GM18520 (cell line): ENCODE data around the gene FLG2.
"Not testable (repeated sequence)": the region's sequence is repeated elsewhere in the genome, so short reads cannot be mapped to it uniquely, and the experiment has no call there.

Source experiments
- ATAC-seq: cut with Tn5 transposase; IDR thresholded peaks from one replicate; pipeline ENCODE4 v1.9.1; 2021; ENCODE audit not compliant: unreplicated experiment

Gene FLG2

DNA sequence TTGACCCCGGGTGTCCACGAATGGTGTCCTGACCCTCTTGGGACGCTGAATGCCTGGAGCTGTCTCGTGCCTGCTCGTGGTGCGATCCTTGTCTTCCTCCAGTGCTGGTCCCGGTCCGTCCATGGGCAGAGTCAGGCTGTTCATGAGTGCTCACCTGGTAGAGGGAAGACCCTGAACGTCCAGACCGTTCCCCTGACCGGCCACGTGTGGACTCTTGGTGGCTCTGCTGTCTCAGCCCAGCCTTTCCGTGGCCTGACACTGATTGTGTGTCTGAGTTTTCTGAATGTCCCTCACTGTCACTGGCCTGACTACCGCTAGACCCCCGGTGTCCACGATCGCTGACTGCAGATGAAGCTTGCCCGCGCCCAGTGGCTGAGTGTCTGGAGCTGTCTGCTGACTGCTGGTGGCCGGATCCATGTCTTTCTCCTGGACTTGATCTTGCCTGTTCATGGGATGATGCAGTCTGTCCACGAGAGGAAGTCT is 46.4 kb downstream of the FLG2 start:
- no peak for ATAC-seq

GRCh38 chr1:152312169-152312568 is 47.6 kb downstream of the FLG2 start:
- ATAC-seq = not testable (repeated sequence)

DNA sequence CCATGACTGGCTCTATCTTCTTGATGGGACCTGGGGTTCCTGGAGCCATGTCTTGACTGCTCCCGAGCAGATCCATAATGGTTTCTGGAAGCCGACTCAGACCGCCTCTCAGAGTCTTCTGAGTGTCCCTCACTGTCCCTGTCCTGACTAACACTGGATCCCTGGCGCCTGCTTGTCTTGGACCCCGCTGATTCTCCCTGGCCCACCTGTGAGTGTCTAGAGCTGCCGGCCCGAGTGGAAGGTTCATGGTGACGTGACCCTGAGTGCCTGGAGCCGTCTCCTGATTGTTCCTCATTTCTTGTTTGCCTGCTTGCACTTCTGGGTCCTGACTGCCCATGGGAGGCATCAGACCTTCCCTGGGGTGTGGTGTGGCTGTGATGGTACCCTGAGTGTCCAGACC is 49.9 kb downstream of the FLG2 start:
- ATAC-seq = no peak

- not testable (repeated sequence) for ATAC-seq
These were observed 50.4 kb downstream of the FLG2 start for GRCh38 chr1:152309320-152309901.

- ATAC-seq = not testable (repeated sequence)
These were observed 51.0 kb downstream of the FLG2 start for GRCh38 chr1:152308758-152309157.

DNA sequence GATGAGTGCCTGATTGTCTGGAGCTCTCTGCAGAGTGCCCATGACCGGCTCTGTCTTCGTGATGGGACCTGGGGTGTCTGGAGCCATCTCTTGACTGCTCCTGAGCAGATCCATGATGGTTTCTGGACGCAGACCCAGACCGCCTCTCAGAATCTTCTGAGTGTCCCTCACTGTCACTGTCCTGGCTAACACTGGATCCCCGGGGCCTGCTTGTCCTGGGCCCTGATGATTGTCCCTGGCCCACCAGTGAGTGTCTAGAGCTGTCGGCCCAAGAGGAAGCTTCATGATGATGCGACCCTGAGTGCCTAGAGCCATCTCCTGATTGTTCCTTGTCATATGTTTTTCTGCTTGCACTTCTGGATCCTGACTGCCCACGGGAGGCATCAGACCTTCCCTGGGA is 51.8 kb downstream of the FLG2 start:
- ATAC-seq = not testable (repeated sequence)

- not testable (repeated sequence) for ATAC-seq
These were observed 53.7 kb downstream of the FLG2 start for GRCh38 chr1:152306123-152306522.

GRCh38 chr1:152304773-152305172 is 55.0 kb downstream of the FLG2 start:
- not testable (repeated sequence) for ATAC-seq

DNA sequence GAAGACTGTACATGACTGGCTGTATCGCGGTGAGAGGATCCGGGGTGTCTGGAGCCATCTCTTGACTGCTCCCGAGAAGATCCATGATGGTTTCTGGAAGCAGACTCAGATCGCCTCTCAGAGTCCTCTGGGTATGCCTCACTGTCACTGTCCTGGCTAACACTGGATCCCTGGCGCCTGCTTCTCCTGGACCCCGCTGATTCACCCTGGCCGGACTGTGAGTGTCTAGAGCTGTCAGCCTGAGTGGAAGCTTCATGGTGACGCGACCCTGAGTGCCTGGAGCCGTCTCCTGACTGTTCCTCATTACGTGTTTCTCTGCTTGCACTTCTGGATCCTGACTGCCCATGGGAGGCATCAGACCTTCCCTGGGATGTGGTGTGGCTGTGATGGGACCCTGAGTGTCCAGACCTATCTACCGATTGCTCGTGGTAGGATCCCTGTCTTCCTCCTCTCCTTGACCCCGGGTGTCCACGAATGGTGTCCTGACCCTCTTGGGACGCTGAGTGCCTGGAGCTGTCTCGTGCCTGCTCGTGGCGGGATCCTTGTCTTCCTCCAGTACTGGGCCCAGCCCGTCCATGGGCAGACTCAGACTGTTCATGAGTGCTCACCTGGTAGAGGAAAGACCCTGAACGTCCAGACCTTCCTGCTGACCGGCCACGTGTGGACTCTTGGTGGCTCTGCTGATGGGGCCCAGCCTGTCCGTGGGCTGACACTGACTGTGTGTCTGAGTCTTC is 56.5 kb downstream of the FLG2 start:
- ATAC-seq = not testable (repeated sequence)
